ENCODE data around the gene SLC25A12. TPM values are rescaled to one million over a fixed set of nuclear protein-coding genes. Genes with fewer than 3 reads are reported as not detected.

The SLC25A12 gene
- total RNA-seq, 3 donors from 2014 or later (not counting 1 experiment from before 2014, with no cell fraction given) = 18.7 to 21.7 (median 19.0) TPM

DNA sequence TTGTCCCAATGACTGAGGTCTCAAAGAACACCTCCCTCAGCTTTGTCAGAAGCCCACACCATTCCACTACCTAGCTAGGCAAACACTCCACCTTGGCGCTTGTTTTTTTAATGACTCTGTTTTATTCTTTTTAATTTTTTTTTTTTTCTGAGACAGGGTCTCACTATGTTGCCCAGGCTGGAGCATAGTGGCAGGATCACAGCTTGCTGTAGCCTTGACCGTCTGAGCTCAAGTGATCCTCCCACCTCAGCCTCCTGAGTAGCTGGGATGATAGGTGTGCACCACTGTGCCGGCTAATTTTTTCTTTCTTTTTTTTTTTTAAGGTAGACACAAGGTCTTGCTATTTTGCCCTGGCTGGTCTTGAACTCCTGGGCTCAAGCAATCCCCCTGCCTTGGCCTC, 101.9 kb downstream of the SLC25A12 start:
- intact Hi-C loops (cut with micrococcal nuclease) = no loop called here
- H3K36me3 ChIP-seq (ENCODE audit: control insufficient read depth, insufficient read depth, low read length) = peaks cover 22% of the 10 kb centered on the region
- Mint-ChIP-seq H3K36me3 (peaks cover 16% of the 10 kb centered on the region), H3K27me3 (ENCODE audit: low read depth in 2 of 2) (no peaks in the 10 kb centered on the region), H3K27ac (no peak overlapping the region), H3K4me3 (no peak overlapping the region), H3K9me3 (no peaks in the 10 kb centered on the region), H3K4me1 (peaks cover 5 to 7% of the 10 kb centered on the region in 2 donors)
- H3K9me3 ChIP-seq (ENCODE audit: control insufficient read depth, insufficient read depth, low read length) = no peaks in the 10 kb centered on the region
- DNase-seq = no peak
- WGBS (ENCODE audit: insufficient coverage) = 100% methylated on average over 3 of the region's 3 CpGs
- ATAC-seq = no peak
- H3K4me1 ChIP-seq (ENCODE audit: control insufficient read depth, insufficient read depth, low read length) = no peaks in the 10 kb centered on the region
- H3K27ac ChIP-seq (ENCODE audit: low read length) = no peak overlapping the region
- TF ChIP-seq, protein P1, sequence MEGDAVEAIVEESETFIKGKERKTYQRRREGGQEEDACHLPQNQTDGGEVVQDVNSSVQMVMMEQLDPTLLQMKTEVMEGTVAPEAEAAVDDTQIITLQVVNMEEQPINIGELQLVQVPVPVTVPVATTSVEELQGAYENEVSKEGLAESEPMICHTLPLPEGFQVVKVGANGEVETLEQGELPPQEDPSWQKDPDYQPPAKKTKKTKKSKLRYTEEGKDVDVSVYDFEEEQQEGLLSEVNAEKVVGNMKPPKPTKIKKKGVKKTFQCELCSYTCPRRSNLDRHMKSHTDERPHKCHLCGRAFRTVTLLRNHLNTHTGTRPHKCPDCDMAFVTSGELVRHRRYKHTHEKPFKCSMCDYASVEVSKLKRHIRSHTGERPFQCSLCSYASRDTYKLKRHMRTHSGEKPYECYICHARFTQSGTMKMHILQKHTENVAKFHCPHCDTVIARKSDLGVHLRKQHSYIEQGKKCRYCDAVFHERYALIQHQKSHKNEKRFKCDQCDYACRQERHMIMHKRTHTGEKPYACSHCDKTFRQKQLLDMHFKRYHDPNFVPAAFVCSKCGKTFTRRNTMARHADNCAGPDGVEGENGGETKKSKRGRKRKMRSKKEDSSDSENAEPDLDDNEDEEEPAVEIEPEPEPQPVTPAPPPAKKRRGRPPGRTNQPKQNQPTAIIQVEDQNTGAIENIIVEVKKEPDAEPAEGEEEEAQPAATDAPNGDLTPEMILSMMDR (IDR thresholded peaks at IDR 0.05) = no peak
- H3K27me3 ChIP-seq (ENCODE audit: control insufficient read depth, insufficient read depth, low read length) = no peaks in the 10 kb centered on the region
- H3K4me3 ChIP-seq (ENCODE audit: low read length) = no peak overlapping the region

DNA sequence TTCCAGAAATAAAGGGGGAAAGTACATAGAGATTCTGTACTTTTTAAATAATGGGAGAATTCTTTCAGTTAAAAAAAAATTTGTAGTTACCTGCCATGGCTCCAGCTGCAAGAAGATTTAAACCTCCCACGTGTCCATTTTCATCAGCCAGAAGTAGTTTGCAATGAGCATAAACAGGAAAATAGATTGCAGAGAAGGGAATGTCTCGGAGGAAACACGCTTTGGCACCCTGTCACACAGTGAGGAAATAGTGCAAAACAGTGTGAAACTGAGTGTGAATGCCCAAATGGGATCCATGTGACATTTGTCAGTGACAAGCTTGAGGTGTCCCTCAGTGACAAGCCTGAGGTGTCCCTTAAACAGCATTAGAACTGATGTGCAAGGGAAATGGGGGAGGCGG, 102.7 kb downstream of the SLC25A12 start:
- intact Hi-C loops (cut with micrococcal nuclease) = no loop called here
- no peak for DNase-seq
- Mint-ChIP-seq H3K27me3 (ENCODE audit: low read depth in 2 of 2) (no peaks in the 10 kb centered on the region), H3K4me3 (no peak overlapping the region), H3K36me3 (peaks cover 18% of the 10 kb centered on the region), H3K4me1 (peaks cover 5 to 7% of the 10 kb centered on the region in 2 donors), H3K27ac (peak overlapping the region in 1 of 2 donors; percentile 16), H3K9me3 (no peaks in the 10 kb centered on the region)
- H3K27ac ChIP-seq (ENCODE audit: low read length) = no peak overlapping the region
- no peaks in the 10 kb centered on the region for H3K4me1 ChIP-seq (ENCODE audit: control insufficient read depth, insufficient read depth, low read length)
- H3K9me3 ChIP-seq (ENCODE audit: control insufficient read depth, insufficient read depth, low read length) = no peaks in the 10 kb centered on the region
- no peak for ATAC-seq
- TF ChIP-seq, protein P1 (IDR thresholded peaks at IDR 0.05) = no peak
- WGBS (ENCODE audit: insufficient coverage) = 85% methylated on average over 4 of the region's 4 CpGs
- peaks cover 29% of the 10 kb centered on the region for H3K36me3 ChIP-seq (ENCODE audit: control insufficient read depth, insufficient read depth, low read length)
- no peaks in the 10 kb centered on the region for H3K27me3 ChIP-seq (ENCODE audit: control insufficient read depth, insufficient read depth, low read length)
- H3K4me3 ChIP-seq (ENCODE audit: low read length) = no peak overlapping the region

DNA sequence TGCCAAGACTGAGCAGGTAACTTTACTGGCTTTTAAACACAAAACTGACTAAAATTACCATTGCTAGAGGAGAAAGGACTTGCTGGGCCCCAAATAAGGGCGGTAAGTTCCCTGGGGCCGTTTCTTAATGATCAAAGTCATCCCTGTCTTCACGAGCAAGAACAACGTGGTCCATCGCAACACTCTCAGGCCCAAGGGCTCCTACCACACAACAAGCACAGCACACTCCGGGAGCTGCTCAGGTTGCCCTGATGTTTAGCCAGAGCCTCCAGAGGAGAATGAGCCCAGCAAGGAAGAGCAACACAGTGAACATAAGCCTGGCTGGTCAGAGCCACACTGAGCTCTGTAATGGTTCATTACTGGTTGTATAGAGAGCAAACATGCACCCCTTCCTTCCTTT, 104.1 kb downstream of the SLC25A12 start:
- TF ChIP-seq, protein P1 (IDR thresholded peaks at IDR 0.05) = no peak
- Histone ChIP-seq H3K4me3 (ENCODE audit: low read length) (no peak overlapping the region), H3K27ac (ENCODE audit: low read length) (no peak overlapping the region), H3K4me1 (ENCODE audit: control insufficient read depth, insufficient read depth, low read length) (no peaks in the 10 kb centered on the region), H3K27me3 (ENCODE audit: control insufficient read depth, insufficient read depth, low read length) (no peaks in the 10 kb centered on the region), H3K9me3 (ENCODE audit: control insufficient read depth, insufficient read depth, low read length) (no peaks in the 10 kb centered on the region), H3K36me3 (ENCODE audit: control insufficient read depth, insufficient read depth, low read length) (peaks cover 36% of the 10 kb centered on the region)
- H3K4me1 Mint-ChIP-seq = peaks cover 2 to 7% of the 10 kb centered on the region in 2 donors
- no peak overlapping the region for H3K27ac Mint-ChIP-seq
- WGBS (ENCODE audit: insufficient coverage) = 97% methylated on average over 6 of the region's 6 CpGs
- intact Hi-C loops (cut with micrococcal nuclease) = no loop called here
- DNase-seq = no peak
- peak in 1 of 3 donors; percentile 14 for ATAC-seq
- H3K27me3 Mint-ChIP-seq (ENCODE audit: low read depth in 2 of 2) = no peaks in the 10 kb centered on the region
- H3K4me3 Mint-ChIP-seq = no peak overlapping the region
- peaks cover 18% of the 10 kb centered on the region for H3K36me3 Mint-ChIP-seq
- H3K9me3 Mint-ChIP-seq = no peaks in the 10 kb centered on the region

DNA sequence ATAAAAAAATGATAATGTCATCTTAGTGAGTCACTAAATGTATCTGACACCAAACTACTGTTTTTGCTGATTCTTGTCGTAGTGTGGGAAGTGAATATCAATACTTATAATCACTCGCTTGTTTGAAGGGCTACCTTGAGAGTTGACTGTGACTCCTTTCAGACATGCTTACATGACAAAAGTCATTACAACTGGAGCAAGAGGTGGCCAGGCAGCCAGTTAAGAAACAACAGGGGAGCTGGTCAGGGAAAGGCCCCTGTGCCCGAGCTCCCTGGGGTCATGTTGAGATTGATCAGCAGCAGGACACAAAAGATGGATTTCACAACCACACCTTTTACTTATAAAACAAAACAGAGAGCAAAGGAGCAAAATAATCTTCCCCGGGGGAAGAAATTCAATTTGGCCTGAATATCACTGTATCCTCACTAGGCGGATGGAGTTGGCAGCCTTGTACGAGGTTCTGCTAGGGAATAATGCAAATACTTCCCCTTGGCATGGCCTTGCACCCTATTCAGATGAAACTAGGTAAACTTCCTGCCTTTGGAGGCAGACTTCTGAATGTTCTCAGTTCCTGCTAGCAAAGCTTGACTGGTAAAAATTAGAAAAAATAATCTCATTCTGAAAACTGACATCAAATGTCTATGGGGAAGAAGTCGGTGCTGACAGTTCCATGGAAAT, 105.6 kb downstream of the SLC25A12 start:
- H3K27ac ChIP-seq (ENCODE audit: low read length) = no peak overlapping the region
- Mint-ChIP-seq H3K9me3 (no peaks in the 10 kb centered on the region), H3K27me3 (ENCODE audit: low read depth in 2 of 2) (no peaks in the 10 kb centered on the region), H3K27ac (no peak overlapping the region), H3K4me3 (no peak overlapping the region), H3K36me3 (peaks cover 26% of the 10 kb centered on the region), H3K4me1 (peaks cover 0 to 7% of the 10 kb centered on the region in 2 donors)
- H3K27me3 ChIP-seq (ENCODE audit: control insufficient read depth, insufficient read depth, low read length) = no peaks in the 10 kb centered on the region
- intact Hi-C loops (cut with micrococcal nuclease) = no loop called here
- WGBS (ENCODE audit: insufficient coverage) = 93% methylated on average over 7 of the region's 7 CpGs
- peaks cover 48% of the 10 kb centered on the region for H3K36me3 ChIP-seq (ENCODE audit: control insufficient read depth, insufficient read depth, low read length)
- H3K9me3 ChIP-seq (ENCODE audit: control insufficient read depth, insufficient read depth, low read length) = no peaks in the 10 kb centered on the region
- no peaks in the 10 kb centered on the region for H3K4me1 ChIP-seq (ENCODE audit: control insufficient read depth, insufficient read depth, low read length)
- TF ChIP-seq, protein P1 (IDR thresholded peaks at IDR 0.05) = no peak
- no peak for ATAC-seq
- H3K4me3 ChIP-seq (ENCODE audit: low read length) = no peak overlapping the region
- no peak for DNase-seq
